Measurements from ENCODE around the gene GBP2.
A peak's percentile ranks its signal among the peaks of the same experiment; 100 is the strongest.
"Not testable (repeated sequence)": the region's sequence is repeated elsewhere in the genome, so short reads cannot be mapped to it uniquely, and the experiment has no call there.

The GBP2 gene

GRCh38 chr1:89085781-89086180, 40.1 kb downstream of the GBP2 start:
- Histone ChIP-seq H3K27me3 (ENCODE audit: control insufficient read depth in 1 of 2, insufficient read depth in 2 of 2, low read length in 2 of 2) (no peaks in the 10 kb centered on the region), H3K9me3 (ENCODE audit: low read length) (no peaks in the 10 kb centered on the region), H3K36me3 (ENCODE audit: insufficient read depth, low read length) (no peaks in the 10 kb centered on the region), H3K27ac (ENCODE audit: low read depth, low read length) (no peak overlapping the region), H3K4me1 (ENCODE audit: insufficient read depth, low read length) (no peaks in the 10 kb centered on the region), H3K4me3 (ENCODE audit: low read depth in 1 of 2, low read length in 2 of 2) (no peak overlapping the region), H3K9ac (ENCODE audit: low read length) (no peak overlapping the region)

- Histone ChIP-seq H3K27ac (ENCODE audit: low read depth, low read length) (no peak overlapping the region), H3K36me3 (ENCODE audit: insufficient read depth, low read length) (no peaks in the 10 kb centered on the region), H3K4me1 (ENCODE audit: insufficient read depth, low read length) (no peaks in the 10 kb centered on the region), H3K9me3 (ENCODE audit: low read length) (no peaks in the 10 kb centered on the region), H3K9ac (ENCODE audit: low read length) (no peak overlapping the region), H3K27me3 (ENCODE audit: control insufficient read depth in 1 of 2, insufficient read depth in 2 of 2, low read length in 2 of 2) (no peaks in the 10 kb centered on the region), H3K4me3 (ENCODE audit: low read depth in 1 of 2, low read length in 2 of 2) (no peak overlapping the region)
These were observed 44.9 kb downstream of the GBP2 start for GRCh38 chr1:89081005-89081404.

GRCh38 chr1:89080068-89080467, 45.8 kb downstream of the GBP2 start:
- not testable (repeated sequence) for H3K36me3 ChIP-seq (ENCODE audit: insufficient read depth, low read length); H3K27me3 ChIP-seq (ENCODE audit: control insufficient read depth in 1 of 2, insufficient read depth in 2 of 2, low read length in 2 of 2); H3K4me3 ChIP-seq (ENCODE audit: low read depth in 1 of 2, low read length in 2 of 2); H3K4me1 ChIP-seq (ENCODE audit: insufficient read depth, low read length); H3K9ac ChIP-seq (ENCODE audit: low read length); H3K27ac ChIP-seq (ENCODE audit: low read depth, low read length); H3K9me3 ChIP-seq (ENCODE audit: low read length)

- not testable (repeated sequence) for H3K9me3 ChIP-seq (ENCODE audit: low read length); H3K9ac ChIP-seq (ENCODE audit: low read length); H3K4me3 ChIP-seq (ENCODE audit: low read depth in 1 of 2, low read length in 2 of 2); H3K27me3 ChIP-seq (ENCODE audit: control insufficient read depth in 1 of 2, insufficient read depth in 2 of 2, low read length in 2 of 2); H3K36me3 ChIP-seq (ENCODE audit: insufficient read depth, low read length); H3K27ac ChIP-seq (ENCODE audit: low read depth, low read length); H3K4me1 ChIP-seq (ENCODE audit: insufficient read depth, low read length)
These were observed 53.3 kb downstream of the GBP2 start for GRCh38 chr1:89072466-89073065.

GRCh38 chr1:89070509-89070908, 55.4 kb downstream of the GBP2 start:
- peaks cover 2% of the 10 kb centered on the region for H3K4me1 ChIP-seq (ENCODE audit: insufficient read depth, low read length)
- H3K9ac ChIP-seq (ENCODE audit: low read length): no peak overlapping the region
- peak overlapping the region in 1 of 2 donors; percentile 47 for H3K4me3 ChIP-seq (ENCODE audit: low read depth in 1 of 2, low read length in 2 of 2)
- no peaks in the 10 kb centered on the region for H3K27me3 ChIP-seq (ENCODE audit: control insufficient read depth in 1 of 2, insufficient read depth in 2 of 2, low read length in 2 of 2)
- H3K27ac ChIP-seq (ENCODE audit: low read depth, low read length): no peak overlapping the region
- H3K36me3 ChIP-seq (ENCODE audit: insufficient read depth, low read length): no peaks in the 10 kb centered on the region
- no peaks in the 10 kb centered on the region for H3K9me3 ChIP-seq (ENCODE audit: low read length)

GRCh38 chr1:89069951-89070350, 56.0 kb downstream of the GBP2 start:
- H3K4me1 ChIP-seq (ENCODE audit: insufficient read depth, low read length): peaks cover 5% of the 10 kb centered on the region
- peak overlapping the region; percentile 20 to 47 for H3K4me3 ChIP-seq (ENCODE audit: low read depth in 1 of 2, low read length in 2 of 2)
- H3K27ac ChIP-seq (ENCODE audit: low read depth, low read length): no peak overlapping the region
- H3K9ac ChIP-seq (ENCODE audit: low read length): no peak overlapping the region
- H3K9me3 ChIP-seq (ENCODE audit: low read length): no peaks in the 10 kb centered on the region
- no peaks in the 10 kb centered on the region for H3K27me3 ChIP-seq (ENCODE audit: control insufficient read depth in 1 of 2, insufficient read depth in 2 of 2, low read length in 2 of 2)
- no peaks in the 10 kb centered on the region for H3K36me3 ChIP-seq (ENCODE audit: insufficient read depth, low read length)

- Histone ChIP-seq H3K27ac (ENCODE audit: low read depth, low read length) (no peak overlapping the region), H3K9me3 (ENCODE audit: low read length) (no peaks in the 10 kb centered on the region), H3K36me3 (ENCODE audit: insufficient read depth, low read length) (no peaks in the 10 kb centered on the region), H3K4me1 (ENCODE audit: insufficient read depth, low read length) (peaks cover 5% of the 10 kb centered on the region), H3K4me3 (ENCODE audit: low read depth in 1 of 2, low read length in 2 of 2) (no peak overlapping the region), H3K27me3 (ENCODE audit: control insufficient read depth in 1 of 2, insufficient read depth in 2 of 2, low read length in 2 of 2) (no peaks in the 10 kb centered on the region), H3K9ac (ENCODE audit: low read length) (no peak overlapping the region)
These were observed 57.6 kb downstream of the GBP2 start for GRCh38 chr1:89068291-89068690.

GRCh38 chr1:89065079-89065868, 60.6 kb downstream of the GBP2 start, which contains the start of gene GBP1:
TSS of gene GBP1 (minus strand) at chr1:89065208. CDS start at chr1:89063234, 1,974 bp downstream.
- Histone ChIP-seq H3K27ac (ENCODE audit: low read depth, low read length) (peak within 1 kb of the TSS; percentile 45), H3K4me3 (ENCODE audit: low read depth in 1 of 2, low read length in 2 of 2) (peak within 1 kb of the TSS; percentile 44 to 93), H3K27me3 (ENCODE audit: control insufficient read depth in 1 of 2, insufficient read depth in 2 of 2, low read length in 2 of 2) (no peaks in the 10 kb centered on the region), H3K9ac (ENCODE audit: low read length) (peak within 1 kb of the TSS; percentile 94), H3K36me3 (ENCODE audit: insufficient read depth, low read length) (peaks cover under 1% of the 10 kb centered on the region), H3K9me3 (ENCODE audit: low read length) (no peaks in the 10 kb centered on the region), H3K4me1 (ENCODE audit: insufficient read depth, low read length) (peaks cover 22% of the 10 kb centered on the region)

- Histone ChIP-seq H3K27ac (ENCODE audit: low read depth, low read length) (peak overlapping the region; percentile 45), H3K9me3 (ENCODE audit: low read length) (no peaks in the 10 kb centered on the region), H3K4me3 (ENCODE audit: low read depth in 1 of 2, low read length in 2 of 2) (peak overlapping the region; percentile 44 to 93), H3K27me3 (ENCODE audit: control insufficient read depth in 1 of 2, insufficient read depth in 2 of 2, low read length in 2 of 2) (no peaks in the 10 kb centered on the region), H3K9ac (ENCODE audit: low read length) (peak overlapping the region; percentile 94), H3K36me3 (ENCODE audit: insufficient read depth, low read length) (peaks cover 6% of the 10 kb centered on the region), H3K4me1 (ENCODE audit: insufficient read depth, low read length) (peaks cover 25% of the 10 kb centered on the region)
These were observed 61.3 kb downstream of the GBP2 start for GRCh38 chr1:89064632-89065031.

GRCh38 chr1:89063094-89063493, 62.8 kb downstream of the GBP2 start:
- no peak overlapping the region for H3K27ac ChIP-seq (ENCODE audit: low read depth, low read length)
- H3K9me3 ChIP-seq (ENCODE audit: low read length): no peaks in the 10 kb centered on the region
- no peaks in the 10 kb centered on the region for H3K27me3 ChIP-seq (ENCODE audit: control insufficient read depth in 1 of 2, insufficient read depth in 2 of 2, low read length in 2 of 2)
- peaks cover 19% of the 10 kb centered on the region for H3K36me3 ChIP-seq (ENCODE audit: insufficient read depth, low read length)
- peak overlapping the region; percentile 25 for H3K9ac ChIP-seq (ENCODE audit: low read length)
- H3K4me1 ChIP-seq (ENCODE audit: insufficient read depth, low read length): peaks cover 25% of the 10 kb centered on the region
- H3K4me3 ChIP-seq (ENCODE audit: low read depth in 1 of 2, low read length in 2 of 2): peak overlapping the region in 1 of 2 donors; percentile 5

GRCh38 chr1:89060091-89060490, 65.8 kb downstream of the GBP2 start:
- Histone ChIP-seq H3K4me1 (ENCODE audit: insufficient read depth, low read length) (peaks cover 20% of the 10 kb centered on the region), H3K4me3 (ENCODE audit: low read depth in 1 of 2, low read length in 2 of 2) (no peak overlapping the region), H3K36me3 (ENCODE audit: insufficient read depth, low read length) (peaks cover 48% of the 10 kb centered on the region), H3K27ac (ENCODE audit: low read depth, low read length) (no peak overlapping the region), H3K27me3 (ENCODE audit: control insufficient read depth in 1 of 2, insufficient read depth in 2 of 2, low read length in 2 of 2) (no peaks in the 10 kb centered on the region), H3K9ac (ENCODE audit: low read length) (no peak overlapping the region), H3K9me3 (ENCODE audit: low read length) (no peaks in the 10 kb centered on the region)
